ENCODE data around the gene SPIRE1. TPM values are rescaled to one million over a fixed set of nuclear protein-coding genes. Genes with fewer than 3 reads are reported as not detected.
A peak's percentile ranks its signal among the peaks of the same experiment; 100 is the strongest.

SPIRE1 gene
- polyA plus RNA-seq = 1 to 10 TPM in 2 of 3 donors, not detected in 1; 2.1 to 3.5 TPM

DNA sequence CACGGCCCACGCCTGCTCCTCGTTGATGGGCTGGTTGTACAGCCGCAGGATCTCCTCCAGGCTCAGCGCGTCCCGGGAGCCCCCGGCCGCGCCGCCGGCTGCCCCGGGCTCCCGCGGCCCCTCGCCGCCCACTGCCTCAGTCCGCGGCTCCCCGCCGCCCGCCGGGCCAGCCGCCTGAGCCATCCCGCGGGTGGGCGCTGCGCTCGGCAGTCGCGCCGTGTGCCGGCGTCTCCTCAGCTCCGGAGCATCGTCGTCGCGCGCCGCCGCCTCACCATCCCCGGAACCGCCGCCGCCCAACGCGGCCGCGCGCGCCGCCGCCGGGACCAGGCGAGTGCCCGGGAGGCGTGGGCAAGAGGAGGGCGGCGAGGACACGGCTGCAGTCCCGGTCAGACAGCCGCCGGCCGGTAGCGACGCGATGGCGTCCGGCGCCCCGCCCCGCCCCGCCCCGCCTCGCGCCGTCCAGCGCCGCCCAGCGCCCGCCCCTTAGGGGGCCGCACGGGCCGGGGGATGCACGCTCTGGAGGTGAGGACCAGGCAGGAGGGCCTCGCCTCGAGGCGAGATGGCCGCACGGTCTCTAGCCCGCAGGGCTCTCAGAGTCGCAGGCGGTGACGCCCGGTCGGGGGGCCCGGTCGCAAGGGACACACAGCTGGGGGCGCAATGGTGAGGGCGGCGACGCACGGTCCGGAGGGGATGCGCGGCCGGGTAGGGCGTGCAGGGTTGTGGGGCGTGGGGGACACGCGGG lies at the start of gene SPIRE1:
Gene SPIRE1 (minus strand): TSS at position 424 of the 742 bp plus-strand sequence. CDS start 241 bp downstream, at position 183.
- Mint-ChIP-seq H3K4me3 (peak within 1 kb of the TSS; percentile 91 to 96 (median 93)), H3K27ac (peak within 1 kb of the TSS; percentile 64 to 89 (median 84)), H3K36me3 (no peaks in the 10 kb centered on the region), H3K9me3 (no peaks in the 10 kb centered on the region), H3K4me1 (peaks cover 14 to 29% of the 10 kb centered on the region in 2 donors), H3K27me3 (ENCODE audit: low read depth in 3 of 3) (peaks cover 3 to 7% (median 3%) of the 10 kb centered on the region in 3 donors)
- DNase-seq = peak; percentile 46 to 56 (median 48)

DNA sequence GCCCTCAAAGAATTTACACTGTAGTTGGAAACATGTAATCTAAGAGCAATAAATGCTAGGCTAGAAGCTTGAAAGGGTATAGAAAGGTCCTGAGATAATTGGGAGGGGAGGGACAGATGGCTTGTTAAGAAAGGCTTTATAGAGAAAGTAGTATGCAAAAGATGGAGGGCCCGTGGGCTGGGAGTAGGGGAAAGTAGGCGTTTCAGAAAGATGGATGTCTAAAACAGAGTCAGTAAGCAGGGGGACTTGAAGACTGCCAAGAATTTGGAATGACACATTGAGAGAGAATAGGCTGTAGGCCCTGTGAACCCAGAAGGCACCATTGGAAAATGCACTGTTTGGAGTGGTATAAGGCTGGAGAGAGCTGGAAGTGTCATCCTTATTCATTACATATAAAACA lies 45.8 kb upstream of the SPIRE1 start:
- Mint-ChIP-seq H3K36me3 (peaks cover 3 to 14% (median 8%) of the 10 kb centered on the region in 3 donors), H3K9me3 (no peaks in the 10 kb centered on the region), H3K27me3 (ENCODE audit: low read depth in 3 of 3) (peaks cover 0 to 5% (median 0%) of the 10 kb centered on the region in 3 donors), H3K27ac (peak overlapping the region; percentile 93 to 99 (median 96)), H3K4me3 (peak overlapping the region; percentile 91 to 98 (median 94)), H3K4me1 (peaks cover 46 to 60% of the 10 kb centered on the region in 2 donors)
- no peak for DNase-seq

DNA sequence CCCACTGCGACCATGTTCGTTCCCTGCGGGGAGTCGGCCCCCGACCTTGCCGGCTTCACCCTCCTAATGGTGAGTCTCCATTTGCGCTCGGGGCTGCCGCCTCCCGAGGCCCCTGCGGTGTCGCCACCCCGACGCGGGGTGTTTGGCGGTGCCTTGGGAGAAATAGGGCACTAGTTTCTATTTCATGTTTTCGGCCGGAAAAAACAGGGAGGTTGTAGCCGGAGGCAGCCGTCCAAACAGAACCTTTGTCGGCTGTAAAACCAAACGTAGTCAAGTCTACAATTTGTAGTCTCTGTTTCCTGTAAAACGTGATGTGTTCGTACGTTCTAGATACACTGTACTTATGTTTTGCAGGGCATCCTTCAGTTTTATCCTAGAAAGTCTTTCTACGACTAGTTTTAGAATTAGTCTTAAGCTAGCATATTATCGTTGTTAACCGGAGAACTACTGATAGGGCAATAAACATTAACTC lies 45.2 kb upstream of the SPIRE1 start:
- H3K4me1 Mint-ChIP-seq = peaks cover 46 to 60% of the 10 kb centered on the region in 2 donors
- peaks cover 0 to 5% (median 0%) of the 10 kb centered on the region in 3 donors for H3K27me3 Mint-ChIP-seq (ENCODE audit: low read depth in 3 of 3)
- peak overlapping the region; percentile 93 to 99 (median 96) for H3K27ac Mint-ChIP-seq
- H3K9me3 Mint-ChIP-seq = no peaks in the 10 kb centered on the region
- peak overlapping the region; percentile 91 to 98 (median 94) for H3K4me3 Mint-ChIP-seq
- no peak for DNase-seq
- H3K36me3 Mint-ChIP-seq = peaks cover 3 to 17% (median 8%) of the 10 kb centered on the region in 3 donors

DNA sequence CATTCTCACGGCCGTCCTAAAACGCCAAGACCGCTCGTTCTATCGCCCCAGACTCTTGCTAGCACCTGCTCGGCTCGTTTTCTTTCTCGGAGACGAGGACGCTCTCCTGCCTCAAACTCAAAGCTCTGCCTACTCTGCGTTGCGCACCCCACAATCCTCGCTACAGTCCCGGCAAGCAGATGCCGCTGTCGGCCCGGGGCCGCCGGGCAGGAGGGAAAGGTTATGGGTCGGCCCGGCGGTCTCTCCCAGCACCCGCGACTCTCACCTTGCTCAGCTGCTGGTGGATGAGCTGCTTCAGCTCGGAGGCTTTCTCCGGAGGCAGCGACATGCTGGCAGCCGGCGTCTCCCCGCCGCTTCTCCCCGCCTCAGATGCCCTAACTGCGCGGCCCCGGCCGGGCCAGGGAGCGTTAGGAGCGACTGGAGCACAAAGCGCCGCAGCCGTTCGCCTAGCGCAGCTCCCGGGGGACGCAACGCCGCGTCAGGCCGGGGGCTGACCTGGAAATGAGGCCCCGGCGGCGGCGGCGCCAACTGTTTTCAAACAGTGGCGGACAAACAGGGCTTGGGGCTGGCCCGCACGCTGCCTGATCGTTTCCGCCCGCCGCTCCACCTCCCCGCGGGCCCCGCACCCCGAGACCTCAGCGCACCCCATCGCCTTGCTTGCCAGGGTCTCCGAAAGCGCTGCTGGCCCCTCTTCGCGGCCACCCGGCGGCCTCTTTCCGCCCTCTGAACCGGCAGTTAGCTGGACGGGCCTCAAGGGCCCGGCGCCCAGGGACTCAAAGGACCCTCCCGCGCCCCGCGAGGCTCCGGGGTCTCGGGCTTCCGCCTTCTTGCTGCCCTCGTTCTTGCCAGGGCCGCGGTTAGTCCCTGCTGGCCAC lies 44.6 kb upstream of the SPIRE1 start, which contains the start of the genes CEP76 and PSMG2:
Gene CEP76 (minus strand): TSS at position 503 of the 875 bp plus-strand sequence. CDS start 175 bp downstream, at position 328.
Gene PSMG2 (plus strand): TSS at position 822 of the 875 bp plus-strand sequence. CDS start 66 bp downstream, outside the sequence.
- DNase-seq = peak; percentile 87 to 90 (median 90)
- peaks cover 0 to 5% (median 0%) of the 10 kb centered on the region in 3 donors for H3K27me3 Mint-ChIP-seq (ENCODE audit: low read depth in 3 of 3)
- peaks cover 46 to 57% of the 10 kb centered on the region in 2 donors for H3K4me1 Mint-ChIP-seq

DNA sequence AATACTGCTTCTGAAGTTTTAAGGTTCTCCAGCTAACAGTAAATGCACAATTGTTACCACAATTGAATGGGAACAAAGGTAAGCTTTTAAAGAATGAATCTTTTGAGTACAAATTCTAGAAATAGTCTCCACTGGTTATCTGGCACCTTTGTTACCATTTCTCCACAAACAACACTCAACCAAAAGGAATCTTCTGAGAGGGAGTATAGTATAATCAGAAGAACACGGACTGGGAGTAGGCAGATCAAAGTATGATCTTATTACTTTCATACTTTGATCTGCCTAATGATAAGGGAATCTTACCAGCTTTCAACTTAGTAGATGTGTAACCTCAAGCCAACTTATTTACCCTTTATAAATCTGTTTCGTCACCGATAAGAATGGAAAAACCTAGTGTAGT lies 43.3 kb upstream of the SPIRE1 start:
- Mint-ChIP-seq H3K9me3 (no peaks in the 10 kb centered on the region), H3K27me3 (ENCODE audit: low read depth in 3 of 3) (peaks cover 0 to 5% (median 0%) of the 10 kb centered on the region in 3 donors), H3K4me3 (peak overlapping the region; percentile 91 to 98 (median 94)), H3K4me1 (peaks cover 44 to 51% of the 10 kb centered on the region in 2 donors), H3K27ac (peak overlapping the region; percentile 93 to 99 (median 96)), H3K36me3 (peaks cover 0 to 8% (median 0%) of the 10 kb centered on the region in 3 donors)
- DNase-seq = no peak

More for the DNA sequence above, 44.6 kb upstream of the SPIRE1 start, which contains the start of the genes CEP76 and PSMG2:
- Mint-ChIP-seq H3K9me3 (no peaks in the 10 kb centered on the region), H3K36me3 (peaks cover 0 to 13% (median 3%) of the 10 kb centered on the region in 3 donors), H3K4me3 (peak within 1 kb of the TSS; percentile 91 to 98 (median 94)), H3K27ac (peak within 1 kb of the TSS; percentile 93 to 99 (median 96))

DNA sequence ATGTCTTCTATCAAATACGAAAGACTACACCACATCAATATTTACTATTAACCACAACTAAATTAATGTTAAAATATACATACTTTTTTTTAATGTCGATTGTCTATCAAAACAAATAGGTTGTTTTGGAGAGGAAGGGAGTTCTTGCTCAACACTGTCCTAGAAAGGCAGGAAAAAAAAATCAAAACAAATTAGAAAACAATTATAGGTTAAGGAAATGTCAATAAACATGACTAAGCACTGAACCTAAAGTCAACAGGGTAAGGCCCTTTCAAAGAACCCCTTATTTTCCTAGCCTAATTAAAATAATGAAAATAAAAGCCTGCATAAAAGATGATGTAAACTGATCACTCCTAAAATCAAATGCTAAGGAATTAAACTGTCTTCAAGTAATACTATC lies 41.8 kb upstream of the SPIRE1 start:
- Mint-ChIP-seq H3K4me3 (no peak overlapping the region), H3K36me3 (peaks cover 0 to 13% (median 0%) of the 10 kb centered on the region in 3 donors), H3K4me1 (peaks cover 34 to 38% of the 10 kb centered on the region in 2 donors), H3K9me3 (no peaks in the 10 kb centered on the region), H3K27me3 (ENCODE audit: low read depth in 3 of 3) (peaks cover 0 to 5% (median 0%) of the 10 kb centered on the region in 3 donors), H3K27ac (no peak overlapping the region)
- no peak for DNase-seq

DNA sequence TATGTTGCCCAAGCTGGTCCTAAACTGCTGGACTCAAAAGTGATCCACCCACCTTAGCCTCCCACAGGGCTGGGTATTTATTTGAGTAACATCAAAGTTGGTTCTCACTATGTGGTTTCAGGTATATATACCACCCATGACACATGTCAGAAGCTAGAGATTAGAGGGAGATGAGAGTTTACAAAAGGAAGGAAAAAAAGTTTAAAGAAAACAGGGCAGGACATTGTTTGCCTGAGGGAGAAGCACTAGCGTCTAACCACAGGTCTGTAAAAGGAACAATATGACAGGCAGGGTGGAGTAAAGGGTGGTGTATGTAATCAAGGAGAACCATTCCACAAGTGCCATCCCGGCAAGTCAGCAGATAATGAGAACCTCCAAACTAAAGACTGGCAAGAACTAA lies 36.1 kb upstream of the SPIRE1 start:
- Mint-ChIP-seq H3K4me1 (no peaks in the 10 kb centered on the region), H3K4me3 (no peak overlapping the region), H3K27me3 (ENCODE audit: low read depth in 3 of 3) (no peaks in the 10 kb centered on the region), H3K27ac (peak overlapping the region in 1 of 6 donors; percentile 0), H3K9me3 (no peaks in the 10 kb centered on the region), H3K36me3 (peaks cover 6 to 27% (median 10%) of the 10 kb centered on the region in 3 donors)
- DNase-seq = no peak

DNA sequence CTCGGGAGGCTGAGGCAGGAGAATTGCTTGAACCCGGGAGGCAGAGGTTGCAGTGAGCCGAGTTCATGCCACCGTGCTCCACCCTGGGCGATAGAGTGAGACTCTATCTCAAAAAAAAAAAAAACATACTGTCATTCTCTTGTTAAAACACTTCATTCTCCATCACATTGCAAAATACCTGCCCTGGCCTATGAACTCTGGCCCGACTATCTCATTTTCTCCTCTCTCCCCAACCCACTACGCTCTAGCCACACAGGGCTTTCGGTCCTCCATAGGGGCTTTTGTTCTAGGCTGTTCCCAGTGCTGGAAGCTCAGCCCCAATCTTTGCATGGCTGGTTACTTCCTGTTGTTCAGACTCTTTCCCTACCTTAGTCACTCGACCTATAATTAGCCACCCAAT lies 34.3 kb upstream of the SPIRE1 start:
- no peaks in the 10 kb centered on the region for H3K4me1 Mint-ChIP-seq
- H3K9me3 Mint-ChIP-seq = no peaks in the 10 kb centered on the region
- no peaks in the 10 kb centered on the region for H3K27me3 Mint-ChIP-seq (ENCODE audit: low read depth in 3 of 3)
- no peak for DNase-seq
- peak overlapping the region in 1 of 6 donors; percentile 29 for H3K27ac Mint-ChIP-seq
- peaks cover 6 to 21% (median 10%) of the 10 kb centered on the region in 3 donors for H3K36me3 Mint-ChIP-seq
- no peak overlapping the region for H3K4me3 Mint-ChIP-seq

DNA sequence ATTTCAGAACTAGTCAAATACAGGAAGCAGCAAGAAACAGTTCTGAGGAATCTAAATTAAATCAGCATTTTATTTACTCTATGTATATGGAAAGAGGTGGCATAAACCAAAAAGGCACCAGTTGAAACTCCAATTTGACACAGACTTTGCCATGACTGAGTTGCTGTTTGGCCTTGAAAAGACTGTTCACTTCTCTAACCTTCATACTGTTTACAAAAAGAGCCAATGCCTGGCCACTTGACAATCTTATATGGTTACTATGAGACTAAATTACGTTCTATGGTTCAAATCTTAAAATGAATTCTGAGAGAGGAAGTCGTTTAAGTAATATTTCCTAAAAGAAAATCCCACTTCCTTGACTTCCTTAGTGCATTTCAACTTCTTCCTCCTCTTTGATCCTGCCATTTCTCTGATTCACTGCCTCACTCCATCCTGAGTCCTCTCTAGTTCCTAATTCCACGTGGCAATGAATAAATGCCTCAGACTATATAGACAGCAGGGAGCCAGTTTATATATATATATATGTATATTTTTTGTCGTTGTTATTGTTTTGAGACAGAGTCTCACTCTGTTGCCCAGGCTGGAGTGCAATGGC lies 31.4 kb upstream of the SPIRE1 start:
- no peaks in the 10 kb centered on the region for H3K27me3 Mint-ChIP-seq (ENCODE audit: low read depth in 3 of 3)
- no peak overlapping the region for H3K4me3 Mint-ChIP-seq
- H3K27ac Mint-ChIP-seq = no peak overlapping the region
- no peaks in the 10 kb centered on the region for H3K4me1 Mint-ChIP-seq
- no peak for DNase-seq
- H3K9me3 Mint-ChIP-seq = no peaks in the 10 kb centered on the region
- peaks cover 6 to 18% (median 10%) of the 10 kb centered on the region in 3 donors for H3K36me3 Mint-ChIP-seq

DNA sequence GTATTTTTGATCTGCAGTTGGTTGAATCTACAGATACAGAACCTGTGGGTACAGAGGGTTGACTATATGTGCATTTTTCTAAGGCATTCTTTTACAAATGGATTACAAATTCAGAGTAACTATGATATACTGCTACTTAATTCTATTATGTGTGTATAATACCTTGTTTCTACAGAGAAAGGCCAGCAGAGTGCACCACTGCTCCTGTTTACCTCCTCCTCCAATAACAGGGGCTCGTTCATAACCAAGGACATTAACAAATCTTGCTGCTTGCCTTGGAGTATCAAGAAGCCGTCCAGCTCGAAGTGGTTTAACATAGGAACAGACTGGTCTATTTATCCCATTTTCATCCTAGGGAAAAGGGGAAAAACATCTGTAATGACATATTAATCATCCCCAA lies 28.2 kb upstream of the SPIRE1 start:
- H3K27me3 Mint-ChIP-seq (ENCODE audit: low read depth in 3 of 3) = no peaks in the 10 kb centered on the region
- no peaks in the 10 kb centered on the region for H3K4me1 Mint-ChIP-seq
- DNase-seq = no peak
- H3K4me3 Mint-ChIP-seq = no peak overlapping the region
- no peaks in the 10 kb centered on the region for H3K9me3 Mint-ChIP-seq
- peaks cover 0 to 6% (median 0%) of the 10 kb centered on the region in 3 donors for H3K36me3 Mint-ChIP-seq
- H3K27ac Mint-ChIP-seq = no peak overlapping the region

DNA sequence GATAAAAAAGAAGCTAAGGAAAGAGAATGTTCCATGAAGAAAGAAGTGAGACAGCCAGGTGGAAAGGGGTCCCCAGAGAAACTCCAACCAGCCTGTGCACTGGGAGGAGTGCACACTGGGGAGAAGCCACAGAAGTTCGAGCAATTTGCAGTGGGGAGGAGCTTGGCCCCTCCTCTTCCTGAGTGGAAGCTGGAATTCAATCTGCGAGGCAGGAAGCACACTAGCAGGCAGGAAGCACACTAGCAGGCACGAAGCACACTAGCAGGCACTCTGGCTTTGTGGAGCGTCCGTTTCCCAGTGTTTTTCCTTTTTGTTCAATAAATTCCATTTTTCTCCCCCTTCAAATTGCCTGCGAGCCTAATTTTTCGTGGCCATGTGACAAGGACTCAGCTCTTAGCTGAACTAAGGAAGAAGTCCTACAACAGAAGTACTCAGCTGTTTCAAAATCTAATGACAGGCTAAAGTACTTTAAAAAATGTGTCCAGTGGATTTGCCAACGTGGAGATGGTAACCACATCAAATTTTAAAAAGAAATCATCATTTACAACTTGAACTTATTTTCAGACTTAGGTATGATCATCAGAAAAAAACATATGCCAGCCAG lies 21.4 kb upstream of the SPIRE1 start:
- Mint-ChIP-seq H3K36me3 (peaks cover 7 to 21% (median 14%) of the 10 kb centered on the region in 3 donors), H3K27me3 (ENCODE audit: low read depth in 3 of 3) (no peaks in the 10 kb centered on the region), H3K4me1 (peaks cover 0 to 8% of the 10 kb centered on the region in 2 donors), H3K9me3 (no peaks in the 10 kb centered on the region), H3K4me3 (no peak overlapping the region), H3K27ac (peak overlapping the region in 2 of 6 donors; percentile 14 to 51)
- DNase-seq = no peak

DNA sequence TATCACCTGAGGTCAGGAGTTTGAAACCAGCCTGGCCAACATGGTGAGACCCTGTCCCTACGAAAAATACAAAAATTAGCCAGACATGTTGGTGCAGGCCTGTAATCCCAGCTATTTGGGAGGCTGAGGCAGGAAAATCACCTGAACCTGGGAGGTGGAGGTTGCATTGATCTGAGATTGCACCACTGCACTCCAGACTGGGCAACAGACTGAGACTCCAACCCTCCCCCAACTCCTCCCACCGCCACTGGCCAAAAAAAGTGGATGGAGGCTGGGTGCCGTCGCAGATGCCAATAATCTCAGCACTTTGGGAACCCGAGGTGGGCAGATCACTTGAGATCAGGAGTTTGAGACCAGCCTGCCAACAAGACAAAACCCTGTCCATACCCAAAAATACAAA lies 10.1 kb upstream of the SPIRE1 start:
- Mint-ChIP-seq H3K4me1 (no peaks in the 10 kb centered on the region), H3K9me3 (no peaks in the 10 kb centered on the region), H3K27me3 (ENCODE audit: low read depth in 3 of 3) (peaks cover 0 to 3% (median 0%) of the 10 kb centered on the region in 3 donors), H3K27ac (no peak overlapping the region), H3K36me3 (peaks cover 0 to 4% (median under 1%) of the 10 kb centered on the region in 3 donors), H3K4me3 (no peak overlapping the region)
- no peak for DNase-seq

Measured in immature natural killer cell (primary cell).